GM21423 (cell line): ENCODE results near the gene ZNF213.

Experiments
- ATAC-seq: cut with Tn5 transposase; IDR thresholded peaks from one replicate; pipeline ENCODE4 v1.9.1; 2021; ENCODE audit warnings: mild to moderate bottlenecking, moderate library complexity; ENCODE audit not compliant: unreplicated experiment

The ZNF213 gene

GRCh38 chr16:3188675-3188924 is 53.8 kb downstream of the ZNF213 start:
- no peak for ATAC-seq

GRCh38 chr16:3188925-3189825 is 54.3 kb downstream of the ZNF213 start:
- ATAC-seq = no peak

GRCh38 chr16:3189869-3190268 is 55.0 kb downstream of the ZNF213 start:
- ATAC-seq = no peak

GRCh38 chr16:3190949-3191353 is 56.1 kb downstream of the ZNF213 start:
- ATAC-seq = no peak
